ENCODE data around the gene FBXO11.

Gene FBXO11

DNA sequence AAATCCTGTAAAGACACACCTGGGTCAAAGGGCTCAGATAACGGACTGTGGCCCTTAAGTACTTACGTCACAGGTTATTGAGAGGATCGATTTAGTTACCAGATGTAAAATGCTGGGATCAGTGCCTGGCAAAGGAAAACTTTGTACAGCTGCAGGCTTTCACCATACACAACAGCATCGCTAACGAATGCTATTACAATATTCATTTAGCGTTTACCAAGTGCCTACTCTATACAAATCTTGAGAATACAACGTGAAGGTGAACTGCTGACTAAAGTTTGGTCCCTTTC lies 124.0 kb downstream of the FBXO11 start:
- no peak for TF ChIP-seq CTCF (IDR thresholded peaks at IDR 0.05; ENCODE audit: insufficient read depth, low read length, missing control alignments)
- ChIA-PET POLR2A (no interaction called here), CTCF (interaction anchor here (1.2 to 4.3 kb wide), 5 partner anchors 9 to 447 kb away, joined by 3 to 39 read pairs (median 6); no protein-coding TSS in a partner anchor)
- peak overlapping the region; percentile 66 for H3K4me3 ChIP-seq (ENCODE audit: low read depth, low read length)
- no peak for DNase-seq (ENCODE audit: low read depth, low spot score)

- CTCF ChIA-PET: interaction anchor here (1.5 to 4.3 kb wide), 3 partner anchors 11 to 342 kb away, joined by 5 to 39 read pairs (median 5); no protein-coding TSS in a partner anchor
- no peak for TF ChIP-seq CTCF (IDR thresholded peaks at IDR 0.05; ENCODE audit: insufficient read depth, low read length, missing control alignments)
- POLR2A ChIA-PET: no interaction called here
- no peak for DNase-seq (ENCODE audit: low read depth, low spot score)
- no peak overlapping the region for H3K4me3 ChIP-seq (ENCODE audit: low read depth, low read length)
These were observed 126.9 kb downstream of the FBXO11 start for GRCh38 chr2:47779426-47779790.

DNA sequence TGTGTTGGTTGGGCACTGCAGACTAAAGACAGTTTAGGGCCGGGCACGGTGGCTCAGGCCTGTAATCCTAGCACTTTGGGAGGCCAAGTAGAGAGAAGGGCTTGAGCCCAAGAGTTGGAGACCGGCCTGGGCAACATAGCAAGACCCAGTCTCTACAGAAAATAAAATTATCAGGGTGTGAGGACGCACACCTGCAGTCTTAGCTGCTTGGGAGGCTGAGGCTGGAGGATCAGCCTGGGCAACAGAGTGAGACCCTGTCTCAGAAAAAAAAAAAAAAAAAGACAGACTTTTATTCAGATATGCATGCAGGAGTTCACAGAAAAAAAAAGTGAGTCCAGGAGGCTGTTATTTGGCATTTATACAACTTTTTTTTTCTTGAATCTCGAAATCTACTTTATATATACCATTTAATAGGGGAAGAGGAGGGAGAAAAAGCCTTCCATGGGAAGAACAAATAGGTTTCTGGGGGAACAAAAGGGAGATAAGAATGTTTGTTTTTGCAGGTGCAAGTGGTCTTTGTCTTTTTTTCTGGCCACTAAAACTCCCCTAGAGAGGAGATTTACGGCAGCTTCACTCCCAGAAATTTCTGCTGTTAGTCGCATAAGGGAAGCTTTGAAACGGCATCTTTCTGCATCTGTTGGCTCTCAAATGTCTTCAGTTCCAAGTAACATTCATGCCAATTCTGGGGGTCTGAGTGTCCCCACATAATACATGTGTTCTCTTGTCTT lies 127.4 kb downstream of the FBXO11 start:
- ChIA-PET CTCF (interaction anchor here (1.5 to 3.8 kb wide), 3 partner anchors 10 to 342 kb away, joined by 5 to 28 read pairs (median 5); no protein-coding TSS in a partner anchor), POLR2A (no interaction called here)
- TF ChIP-seq CTCF (IDR thresholded peaks at IDR 0.05; ENCODE audit: insufficient read depth, low read length, missing control alignments): no peak
- no peak overlapping the region for H3K4me3 ChIP-seq (ENCODE audit: low read depth, low read length)
- no peak for DNase-seq (ENCODE audit: low read depth, low spot score)

GRCh38 chr2:47777277-47777937 lies 128.9 kb downstream of the FBXO11 start:
- H3K4me3 ChIP-seq (ENCODE audit: low read depth, low read length): no peak overlapping the region
- CTCF ChIA-PET: interaction anchor here (1.7 to 3.8 kb wide), 4 partner anchors 9 to 340 kb away, joined by 5 to 28 read pairs (median 7); no protein-coding TSS in a partner anchor
- POLR2A ChIA-PET: no interaction called here
- DNase-seq (ENCODE audit: low read depth, low spot score): no peak
- no peak for TF ChIP-seq CTCF (IDR thresholded peaks at IDR 0.05; ENCODE audit: insufficient read depth, low read length, missing control alignments)

DNA sequence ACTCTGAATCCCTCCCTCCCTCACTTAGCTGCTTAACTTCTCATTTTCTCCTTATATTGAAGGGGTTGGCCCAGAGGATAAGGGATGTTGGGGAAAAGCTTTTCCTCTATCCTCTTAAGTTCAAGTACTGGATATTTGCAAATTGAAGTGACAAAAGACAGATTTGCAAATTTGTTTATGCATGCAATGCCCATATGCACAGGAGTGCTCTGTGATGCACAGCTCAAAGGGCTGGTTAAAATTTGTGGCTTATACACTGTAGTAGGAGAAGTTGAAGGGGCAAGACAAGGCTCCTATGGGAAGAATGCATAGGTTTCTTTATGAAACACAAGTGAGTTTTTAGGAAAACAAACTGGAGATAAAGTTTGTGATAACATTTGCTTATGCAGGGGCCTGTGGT lies 131.7 kb downstream of the FBXO11 start:
- DNase-seq (ENCODE audit: low read depth, low spot score): no peak
- CTCF ChIA-PET: interaction anchor here (1.3 to 1.8 kb wide), 2 partner anchors 337 to 386 kb away, joined by 3 to 8 read pairs; no protein-coding TSS in a partner anchor
- POLR2A ChIA-PET: no interaction called here
- no peak for TF ChIP-seq CTCF (IDR thresholded peaks at IDR 0.05; ENCODE audit: insufficient read depth, low read length, missing control alignments)
- H3K4me3 ChIP-seq (ENCODE audit: low read depth, low read length): no peak overlapping the region

- CTCF ChIA-PET: interaction anchor here (2.0 to 9.2 kb wide), 2 partner anchors 9 to 335 kb away, joined by 4 to 276 read pairs; no protein-coding TSS in a partner anchor
- no peak overlapping the region for H3K4me3 ChIP-seq (ENCODE audit: low read depth, low read length)
- no peak for DNase-seq (ENCODE audit: low read depth, low spot score)
- TF ChIP-seq CTCF (IDR thresholded peaks at IDR 0.05; ENCODE audit: insufficient read depth, low read length, missing control alignments): no peak
- POLR2A ChIA-PET: no interaction called here
These were observed 134.0 kb downstream of the FBXO11 start for GRCh38 chr2:47772343-47772742.

All from AG04449 (cell line).